Umbilical cord (tissue), 2 donors: ENCODE measurements around the gene DNAAF9. TPM values are rescaled to one million over a fixed set of nuclear protein-coding genes. Genes with fewer than 3 reads are reported as not detected.

ENCODE experiments used
- DNase-seq: peaks from one replicate; pipeline ENCODE4 v3.0.0-alpha.2; 2015; ENCODE audit warnings: low spot score
- total RNA-seq: library from RNA; depleted of rRNA; stranded (reverse); fragments of >200 nt; gene quantifications from one replicate; pipeline ENCODE4 v1.2.3, GENCODE V29; 2014; ENCODE audit warnings: low replicate concordance; ENCODE audit not compliant: insufficient read depth

DNAAF9 gene
- total RNA-seq, 1 donor from 2014 or later = 15.4 TPM

DNA sequence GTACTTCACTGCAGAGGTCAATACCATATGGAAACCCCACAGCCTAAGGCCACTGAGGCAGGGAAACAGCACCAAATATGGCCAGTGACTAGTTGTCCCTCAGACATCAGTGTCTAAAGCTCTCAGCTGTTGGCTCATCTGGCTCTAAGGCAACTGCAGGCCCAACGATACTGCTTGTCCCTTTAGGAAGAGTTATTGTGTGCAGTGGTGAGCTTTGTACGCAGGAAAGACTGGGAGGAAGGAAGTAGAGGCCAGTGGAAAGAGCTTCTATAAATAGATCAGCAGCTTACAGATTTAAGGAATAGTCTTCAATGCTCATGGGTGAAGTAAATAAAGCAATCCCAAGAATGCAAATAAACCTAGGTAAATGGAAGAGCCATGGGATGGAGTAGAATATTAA, 29.3 kb downstream of the DNAAF9 start:
- no peak for DNase-seq

DNA sequence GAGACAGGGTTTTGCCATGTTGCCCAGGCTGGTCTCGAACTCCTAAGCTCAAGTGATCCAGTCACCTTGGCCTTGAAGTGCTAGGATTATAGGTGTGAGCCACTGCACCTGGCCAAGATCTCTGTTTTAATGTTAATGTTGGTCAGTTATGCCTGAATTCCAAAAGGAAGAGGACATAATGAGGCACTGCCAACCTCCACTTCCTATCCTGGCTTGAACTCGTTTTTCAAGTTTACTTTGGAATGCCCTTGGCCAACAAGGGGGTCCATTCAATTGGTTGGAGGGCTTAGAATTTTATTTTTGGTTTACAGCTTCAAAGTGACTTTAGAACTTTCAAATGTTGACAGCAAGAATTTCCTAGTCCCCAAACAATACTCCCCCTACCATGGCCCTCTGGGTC, 29.8 kb downstream of the DNAAF9 start:
- DNase-seq = no peak

DNA sequence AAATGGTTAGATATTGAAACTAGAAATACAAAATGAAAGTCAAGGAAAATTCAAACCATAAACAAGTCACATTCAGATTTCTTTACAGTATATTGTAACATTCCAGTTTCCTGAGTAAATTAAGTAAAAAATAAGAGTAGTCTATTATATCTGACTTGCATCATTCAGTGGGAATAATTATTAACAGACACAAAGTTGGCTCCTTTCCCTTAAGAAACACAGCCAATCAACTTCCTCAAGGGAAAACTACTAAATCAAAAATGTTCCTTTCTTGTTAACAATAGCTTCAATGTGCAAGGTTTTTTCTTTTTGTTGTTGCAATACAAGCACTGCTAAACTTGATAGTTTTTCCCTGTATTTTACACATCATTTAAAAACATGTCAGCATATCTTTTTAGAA, 33.2 kb downstream of the DNAAF9 start:
- DNase-seq = no peak

DNA sequence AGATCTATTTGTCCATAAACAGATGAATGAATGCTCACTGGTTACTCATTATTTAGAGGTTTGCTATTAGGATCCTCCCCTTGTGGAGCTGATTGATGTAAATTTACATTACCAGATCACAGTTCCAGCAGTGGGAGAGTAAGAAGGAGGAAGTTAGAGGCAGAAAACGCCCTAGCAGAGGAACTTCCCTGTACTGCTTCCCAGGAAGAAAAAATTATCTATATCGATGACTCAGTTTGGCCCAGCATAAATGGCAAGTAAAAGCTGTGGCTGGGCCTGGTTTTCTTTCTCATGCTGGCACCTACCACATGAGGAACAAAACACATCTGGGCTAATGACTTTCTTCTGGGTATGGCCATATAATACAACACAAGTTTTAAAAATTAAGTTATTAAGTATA, 35.7 kb downstream of the DNAAF9 start:
- no peak for DNase-seq

DNA sequence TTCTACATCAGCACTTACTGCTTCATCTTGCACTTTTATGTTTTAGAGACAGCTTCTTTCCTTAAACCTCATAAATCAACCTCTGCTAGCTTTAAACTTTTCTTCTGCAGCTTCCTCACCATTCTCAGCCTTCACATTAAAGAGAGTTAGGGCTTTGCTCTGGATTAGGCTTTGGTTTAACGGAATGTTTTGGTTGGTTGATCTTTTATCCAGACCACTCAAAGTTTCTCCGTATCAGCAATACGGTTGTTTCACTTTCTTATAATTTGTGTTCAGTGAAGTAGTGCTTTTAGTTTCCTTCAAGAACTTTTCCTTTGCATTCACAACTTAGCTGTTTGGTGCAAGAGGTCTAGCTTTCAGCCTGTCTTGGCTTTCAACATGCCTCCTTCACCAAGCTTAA, 40.4 kb downstream of the DNAAF9 start:
- peak; percentile 93 for DNase-seq

DNA sequence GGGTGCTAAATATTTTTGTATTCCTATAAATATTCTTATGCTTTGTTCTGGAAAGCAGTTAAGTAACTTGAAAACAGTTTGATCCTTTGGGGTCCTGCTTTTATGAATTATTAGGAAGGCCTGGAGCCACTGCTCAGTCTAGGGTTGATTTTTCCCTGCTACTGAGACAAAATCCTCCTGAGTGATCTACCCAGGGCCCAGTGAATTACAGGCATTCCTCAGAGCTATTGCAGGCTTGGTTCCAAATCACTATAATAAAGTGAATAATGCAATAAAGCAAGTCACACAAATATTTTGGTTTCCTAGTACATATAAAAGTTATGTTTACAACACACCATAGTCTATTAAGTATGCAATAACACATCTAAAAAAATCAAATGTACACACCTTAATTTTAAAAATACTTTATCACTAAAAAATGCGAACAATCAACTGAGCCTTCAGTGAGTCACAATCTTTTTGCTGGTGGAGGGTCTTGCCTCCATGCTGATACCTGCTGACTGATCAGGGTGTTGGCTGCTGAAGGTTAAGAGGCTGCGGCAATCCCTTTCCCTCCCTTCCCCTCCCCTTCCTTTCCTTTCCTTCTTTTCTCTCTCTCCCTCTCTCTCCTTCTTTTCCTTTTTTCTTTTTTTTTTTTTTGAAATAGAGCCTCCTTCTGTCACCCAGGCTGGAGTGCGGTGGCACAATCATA, 43.0 kb downstream of the DNAAF9 start:
- peak; percentile 17 for DNase-seq

DNA sequence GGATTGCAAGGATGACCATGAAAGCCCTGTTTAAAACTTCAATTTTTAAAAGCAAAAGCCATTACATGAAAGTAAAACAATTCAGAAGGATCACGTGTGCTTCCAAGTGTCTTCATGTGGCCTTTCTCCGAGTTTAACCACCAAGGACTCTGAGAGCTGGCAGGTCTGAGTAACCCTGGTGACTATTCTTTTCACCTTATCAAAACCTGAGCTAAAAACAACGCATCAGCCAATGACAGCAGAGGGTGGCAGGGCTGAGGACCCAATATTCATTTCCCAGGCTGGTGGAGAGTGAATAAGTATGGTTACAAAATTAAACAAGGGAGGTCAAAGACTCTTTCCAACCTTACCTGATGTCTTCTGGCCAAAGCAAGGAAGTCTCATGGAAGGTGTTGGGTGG, 46.7 kb downstream of the DNAAF9 start:
- DNase-seq = no peak

DNA sequence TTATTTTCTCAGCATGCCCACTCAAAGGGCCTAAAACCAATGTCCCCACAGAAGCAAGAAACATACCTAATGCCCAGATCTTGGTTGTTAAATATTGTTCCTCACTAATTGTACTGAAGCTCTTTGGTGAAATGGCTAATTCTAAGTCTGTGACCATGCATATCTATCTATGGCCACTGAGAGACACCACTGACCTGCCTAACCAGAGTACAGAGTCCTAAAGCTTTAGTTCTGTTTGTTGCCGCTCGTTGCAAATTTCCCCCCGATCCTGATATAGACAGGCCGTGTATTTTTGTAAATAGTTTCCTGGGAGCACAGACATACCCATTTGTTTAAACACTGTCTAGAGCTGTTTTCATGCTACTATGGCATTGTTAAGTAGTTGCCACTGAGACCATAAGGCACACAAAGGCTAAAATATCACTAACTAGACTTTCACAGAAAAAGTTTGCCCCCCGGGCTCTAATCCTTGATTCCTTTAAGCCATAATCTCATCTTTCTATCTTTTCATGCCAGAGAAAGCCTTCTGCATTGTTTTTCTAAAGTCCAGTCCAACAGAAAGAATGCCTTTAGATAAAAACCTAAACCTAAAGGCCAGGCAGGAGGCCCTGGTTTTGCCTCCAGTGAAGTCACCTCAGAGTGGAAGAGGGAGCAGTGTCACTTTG, 48.7 kb downstream of the DNAAF9 start:
- DNase-seq = no peak

Other genes with a start within 250 kb of the DNAAF9 start
- gene FASTKD5, start 247.8 kb downstream of the DNAAF9 start, total RNA-seq = 10.4 TPM
- 4.1 TPM for gene UBOX5, start 247.8 kb downstream of the DNAAF9 start, total RNA-seq
- 0.96 TPM for gene LZTS3, start 234.1 kb downstream of the DNAAF9 start, total RNA-seq
- 14.4 TPM for gene DDRGK1, start 203.0 kb downstream of the DNAAF9 start, total RNA-seq
- 7.2 TPM for gene ITPA, start 198.2 kb downstream of the DNAAF9 start, total RNA-seq
- gene SLC4A11, start 168.5 kb downstream of the DNAAF9 start, total RNA-seq = not detected
- gene ATRN, start 63.3 kb upstream of the DNAAF9 start, total RNA-seq = 23.6 TPM